ENCODE results near the gene SKIL.

DNA sequence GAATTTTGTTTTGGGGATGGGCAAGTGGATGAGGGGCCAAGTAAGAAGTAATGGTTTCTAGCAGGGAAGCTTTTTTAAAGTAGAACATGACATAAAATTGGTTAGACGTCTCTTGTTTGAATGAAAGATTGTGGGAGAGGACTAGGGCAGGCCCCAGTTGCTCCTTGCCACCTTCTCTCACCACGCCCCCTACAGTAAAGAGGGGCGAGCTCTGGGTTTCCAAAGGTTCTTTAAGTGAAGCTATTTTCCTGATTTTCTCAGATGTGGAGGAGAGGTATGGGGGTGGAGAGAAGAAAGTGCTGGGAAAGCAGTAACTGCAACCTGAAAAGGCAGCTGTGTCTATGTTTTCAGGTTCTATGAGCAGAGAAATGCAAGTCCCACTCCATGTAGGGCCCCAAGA lies 32.6 kb upstream of the SKIL start:
- no peak for TF ChIP-seq POLR2A (IDR thresholded peaks at IDR 0.05)
- TF ChIP-seq, protein P1, sequence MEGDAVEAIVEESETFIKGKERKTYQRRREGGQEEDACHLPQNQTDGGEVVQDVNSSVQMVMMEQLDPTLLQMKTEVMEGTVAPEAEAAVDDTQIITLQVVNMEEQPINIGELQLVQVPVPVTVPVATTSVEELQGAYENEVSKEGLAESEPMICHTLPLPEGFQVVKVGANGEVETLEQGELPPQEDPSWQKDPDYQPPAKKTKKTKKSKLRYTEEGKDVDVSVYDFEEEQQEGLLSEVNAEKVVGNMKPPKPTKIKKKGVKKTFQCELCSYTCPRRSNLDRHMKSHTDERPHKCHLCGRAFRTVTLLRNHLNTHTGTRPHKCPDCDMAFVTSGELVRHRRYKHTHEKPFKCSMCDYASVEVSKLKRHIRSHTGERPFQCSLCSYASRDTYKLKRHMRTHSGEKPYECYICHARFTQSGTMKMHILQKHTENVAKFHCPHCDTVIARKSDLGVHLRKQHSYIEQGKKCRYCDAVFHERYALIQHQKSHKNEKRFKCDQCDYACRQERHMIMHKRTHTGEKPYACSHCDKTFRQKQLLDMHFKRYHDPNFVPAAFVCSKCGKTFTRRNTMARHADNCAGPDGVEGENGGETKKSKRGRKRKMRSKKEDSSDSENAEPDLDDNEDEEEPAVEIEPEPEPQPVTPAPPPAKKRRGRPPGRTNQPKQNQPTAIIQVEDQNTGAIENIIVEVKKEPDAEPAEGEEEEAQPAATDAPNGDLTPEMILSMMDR (IDR thresholded peaks at IDR 0.05) = no peak

Measured in adrenal gland (tissue), 5 donors.